Stimulated activated CD8-positive, alpha-beta memory T cell treated with anti-CD3 and anti-CD28 coated beads, Interleukin-7, amount 100 ng/mL, for 24 hours (primary cell): ENCODE results near the gene AARSD1.
"Not testable (repeated sequence)": the region's sequence is repeated elsewhere in the genome, so short reads cannot be mapped to it uniquely, and the experiment has no call there.

ENCODE experiments used
- DNase-seq: peaks from one replicate; pipeline ENCODE4 v3.0.0-alpha.2; 2020; ENCODE audit warnings: low read depth

AARSD1 gene

DNA sequence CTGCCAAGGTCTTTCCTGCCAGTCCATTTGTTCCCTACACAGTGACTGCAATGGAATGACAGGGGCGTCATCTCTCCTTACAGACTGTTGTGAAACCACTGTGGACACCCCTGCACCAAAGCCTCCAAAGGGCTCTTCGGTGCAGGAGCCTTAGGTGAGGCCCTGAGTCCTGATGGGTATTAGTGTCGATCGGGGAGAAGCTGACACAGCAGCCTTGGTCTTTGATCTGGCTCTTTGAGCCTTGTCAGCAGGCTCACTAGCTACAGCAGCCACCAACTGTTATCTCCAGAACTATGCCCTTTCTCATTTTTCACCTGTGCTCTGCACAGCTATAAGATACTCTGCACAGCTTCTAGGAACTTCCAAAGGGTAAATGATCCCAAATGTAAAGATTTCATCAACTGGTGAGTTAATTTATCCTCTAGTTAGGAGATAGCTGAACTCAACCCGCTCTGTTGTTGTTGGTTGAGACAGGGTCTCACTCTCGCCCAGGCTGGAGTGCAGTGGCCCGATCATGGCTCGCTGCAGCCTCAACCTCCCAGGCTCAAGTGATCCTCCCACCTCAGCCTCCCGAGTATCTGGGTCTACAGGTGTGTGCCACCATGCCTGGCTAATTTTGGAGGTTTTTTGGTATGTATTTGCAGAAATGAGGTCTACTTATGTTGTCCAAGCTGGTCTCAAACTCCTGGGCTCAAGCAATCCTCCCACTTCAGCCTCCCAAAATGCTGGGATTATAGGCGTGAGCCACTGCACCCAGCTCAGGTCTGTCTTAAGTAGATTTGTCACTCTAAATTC is 44.0 kb downstream of the AARSD1 start:
- no peak for DNase-seq

DNA sequence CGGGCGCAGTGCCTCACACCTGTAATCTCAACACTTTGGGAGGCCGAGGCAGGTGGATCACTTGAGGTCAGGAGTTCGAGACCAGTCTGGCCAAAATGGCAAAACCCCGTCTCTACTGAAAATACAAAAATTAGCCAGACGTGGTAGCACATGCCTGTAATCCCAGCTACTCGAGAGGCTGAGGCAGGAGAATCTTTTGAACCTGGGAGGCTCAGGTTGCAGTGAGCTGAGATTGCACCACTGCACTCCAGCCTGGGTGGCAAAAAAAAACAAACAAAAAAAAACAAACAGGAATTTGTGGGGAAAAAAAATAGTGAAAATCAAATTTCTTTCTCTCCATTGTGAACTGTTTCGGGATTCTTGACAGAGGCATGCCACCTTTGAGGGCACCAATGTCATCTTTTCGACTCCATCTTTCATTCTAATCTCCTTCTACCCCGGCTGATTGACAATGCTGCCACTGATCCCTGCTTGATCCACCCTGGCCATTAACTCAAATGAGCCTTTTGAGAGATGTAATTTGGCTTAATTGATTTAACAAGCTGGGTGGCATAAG is 44.7 kb downstream of the AARSD1 start:
- not testable (repeated sequence) for DNase-seq

DNA sequence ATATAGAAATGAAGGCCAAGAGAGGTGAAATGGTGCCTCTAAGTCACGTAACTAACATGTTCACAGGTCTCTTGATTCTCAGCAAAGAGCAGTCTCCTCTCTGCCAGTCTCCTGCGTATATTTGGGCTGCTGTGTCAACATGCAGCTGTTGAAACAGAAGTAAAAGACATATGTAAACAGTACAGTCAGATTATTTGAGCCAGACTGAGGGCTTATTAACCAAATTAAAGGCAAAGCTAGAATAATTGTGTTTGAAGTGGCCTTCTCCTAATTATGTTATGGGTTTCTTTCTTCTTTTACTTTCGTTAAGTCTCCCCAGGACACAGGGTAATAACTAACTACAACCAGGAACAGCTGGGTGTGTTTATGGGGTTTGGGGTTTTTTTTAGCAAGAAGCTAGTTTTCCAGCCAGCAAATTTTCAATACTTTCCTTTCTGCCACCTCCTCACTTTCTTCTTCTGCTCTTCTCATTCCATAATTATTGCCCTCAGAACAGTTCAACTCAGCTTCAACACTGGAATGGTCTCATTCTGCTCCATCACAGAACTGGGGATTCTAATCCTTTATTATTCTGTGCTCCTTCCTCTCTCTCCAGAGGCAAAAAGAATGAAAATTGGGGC is 45.2 kb downstream of the AARSD1 start:
- DNase-seq: no peak

DNA sequence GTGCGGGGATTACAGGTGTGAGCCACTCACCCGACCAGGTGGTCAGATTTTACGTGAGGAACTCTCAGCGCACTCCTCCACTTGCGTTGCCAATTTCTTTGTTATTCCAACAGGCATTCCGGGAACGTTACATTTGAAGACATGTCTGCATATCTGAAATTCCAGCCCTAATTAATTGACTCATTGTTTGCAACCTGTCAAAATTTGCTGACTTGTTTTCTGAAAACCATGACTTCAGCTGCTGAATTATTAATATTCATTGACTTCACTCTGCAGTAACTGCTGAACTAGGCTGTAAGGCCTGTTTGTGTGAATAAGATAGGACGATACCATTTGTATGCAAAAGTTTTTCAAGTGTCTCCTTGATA is 47.0 kb downstream of the AARSD1 start:
- DNase-seq: no peak

DNA sequence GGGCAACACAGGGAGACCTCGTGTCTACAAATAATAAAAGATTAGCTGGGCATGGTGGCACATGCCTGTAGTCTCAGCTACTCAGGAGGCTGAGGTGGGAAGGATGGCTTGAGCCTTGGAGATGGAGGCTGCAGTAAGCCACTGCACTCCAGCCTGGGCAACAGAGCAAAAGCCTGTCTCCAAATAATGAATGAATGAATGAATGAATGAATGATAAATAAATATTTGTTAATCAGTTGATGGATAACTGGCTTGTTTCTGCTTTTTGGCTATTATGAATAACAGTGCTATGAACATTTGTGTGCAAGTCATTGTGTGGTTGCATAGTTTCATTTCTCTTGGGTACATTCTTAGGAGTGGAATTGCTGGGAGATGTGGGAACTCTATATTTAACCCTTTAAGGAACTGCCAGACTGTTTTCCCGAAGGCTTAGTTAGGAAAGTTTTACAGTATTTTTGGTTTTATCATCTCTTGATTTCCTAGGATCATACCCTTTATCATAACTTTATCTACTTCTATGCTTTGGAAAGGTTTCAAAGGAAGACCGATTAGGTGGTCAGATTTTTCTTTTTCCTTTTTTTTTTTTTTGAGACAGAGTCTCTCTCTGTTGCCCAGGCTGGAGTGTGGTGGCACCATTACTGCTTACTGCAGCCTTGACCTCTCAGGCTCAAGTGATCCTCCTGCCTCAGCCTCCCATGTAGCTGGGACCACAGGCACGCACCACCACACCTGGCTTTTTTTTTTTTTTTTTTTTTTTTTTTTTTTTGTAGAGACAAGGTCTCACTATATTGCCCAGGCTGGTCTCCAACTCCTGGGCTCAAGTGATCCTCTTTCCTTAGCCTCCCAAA is 47.6 kb downstream of the AARSD1 start:
- not testable (repeated sequence) for DNase-seq

DNA sequence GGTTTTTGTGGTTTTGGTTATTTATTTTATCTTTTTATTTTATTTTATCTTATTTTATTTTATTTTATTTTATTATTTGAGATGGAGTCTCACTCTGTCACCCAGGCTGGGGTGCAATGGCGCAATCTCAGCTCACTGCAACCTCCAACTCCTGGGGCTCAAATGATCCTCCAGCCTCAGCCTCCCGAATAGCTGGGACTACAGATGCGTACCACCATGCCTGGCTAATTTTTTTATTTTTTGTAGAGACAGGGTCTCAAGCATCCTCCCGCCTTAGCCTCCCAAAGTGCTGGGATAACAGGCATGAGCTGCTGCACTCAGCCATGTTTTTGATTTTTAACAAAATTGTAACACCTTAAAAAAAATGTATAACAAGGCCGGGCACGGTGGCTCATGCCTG is 49.0 kb downstream of the AARSD1 start:
- DNase-seq: not testable (repeated sequence)

DNA sequence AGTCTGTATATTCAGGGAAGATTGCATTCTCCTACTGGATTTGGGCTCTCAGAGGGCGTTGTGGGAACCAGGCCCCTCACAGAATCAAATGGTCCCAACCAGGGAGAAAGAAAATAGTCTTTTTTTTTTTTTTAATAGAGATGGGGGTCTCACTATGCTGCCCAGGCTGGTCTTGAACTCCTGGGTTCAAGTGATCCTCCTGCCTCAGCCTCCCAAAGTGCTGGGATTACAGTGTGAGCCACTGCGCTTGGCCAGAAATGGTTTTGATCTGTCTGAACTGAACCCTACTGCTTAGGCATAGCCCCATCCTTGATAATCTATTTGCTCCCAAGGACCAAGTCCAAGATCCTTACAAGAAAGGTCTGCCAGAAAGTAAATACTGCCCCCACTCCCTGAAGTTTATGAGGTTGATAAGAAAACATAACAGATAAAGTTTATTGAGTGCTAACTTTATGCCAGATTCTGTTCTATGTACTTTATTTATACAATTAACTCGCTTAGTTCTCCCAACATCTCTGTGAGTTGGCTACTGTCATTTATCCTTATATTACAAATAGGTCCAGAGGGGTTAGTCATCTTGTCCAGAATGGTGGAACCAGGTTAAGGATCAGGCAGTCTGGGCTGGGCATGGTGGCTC is 50.2 kb downstream of the AARSD1 start:
- DNase-seq: no peak

DNA sequence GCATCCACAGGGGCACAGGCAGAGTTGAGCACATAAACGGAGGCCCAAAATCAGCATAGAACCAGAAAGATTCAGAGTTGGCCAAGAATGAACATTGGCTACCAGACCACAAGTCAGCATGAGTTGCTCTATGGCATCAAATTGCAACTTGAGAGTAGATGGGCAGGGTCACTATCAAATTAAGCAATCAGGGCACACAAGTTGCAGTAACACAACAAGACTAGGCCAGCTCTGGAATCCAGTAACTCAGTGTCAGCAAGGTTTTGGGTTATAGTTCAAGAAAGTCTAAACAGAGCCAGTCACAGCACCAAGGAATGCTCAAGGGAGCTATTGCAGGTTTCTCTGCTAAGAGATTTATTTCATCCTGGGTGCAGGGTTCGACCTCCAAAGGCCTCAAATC is 50.7 kb downstream of the AARSD1 start:
- no peak for DNase-seq

DNA sequence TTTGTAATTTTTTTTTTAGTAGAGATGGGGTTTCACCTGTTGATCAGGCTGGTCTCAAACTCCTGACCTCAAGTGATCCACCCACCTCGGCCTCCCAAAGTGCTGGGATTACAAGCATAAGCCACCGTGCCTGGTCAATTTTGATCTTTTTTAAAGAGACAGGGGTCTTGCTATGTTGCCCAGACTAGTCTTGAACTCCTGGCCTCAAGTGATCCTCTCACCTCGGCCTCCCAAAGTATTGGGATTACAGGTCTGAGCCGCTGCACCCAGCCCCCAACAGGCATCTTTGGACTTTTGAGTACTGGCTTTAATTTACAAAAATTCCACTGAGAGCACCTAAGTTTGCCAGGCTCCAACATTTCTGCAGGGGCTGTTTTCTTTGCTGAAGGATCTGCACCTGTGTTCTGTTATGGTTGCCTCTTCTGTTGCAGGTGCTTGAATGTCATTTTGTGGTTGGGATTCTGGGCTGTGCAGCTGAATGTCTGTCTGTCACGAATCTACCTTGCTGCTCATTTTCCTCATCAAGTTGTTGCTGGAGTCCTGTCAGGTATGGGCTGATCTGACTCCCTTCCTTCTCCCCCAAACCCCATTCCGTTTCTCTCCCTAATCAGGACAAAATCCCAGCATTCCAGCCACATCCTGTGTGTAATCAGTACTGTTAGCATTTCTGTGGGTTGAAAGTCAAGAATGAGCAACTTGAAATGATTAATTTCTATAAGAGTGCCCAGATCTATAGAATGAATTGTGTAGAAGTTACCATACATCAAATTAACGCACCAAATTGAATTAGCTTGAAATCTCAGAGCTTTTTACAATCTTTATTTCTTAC is 55.2 kb downstream of the AARSD1 start:
- no peak for DNase-seq

DNA sequence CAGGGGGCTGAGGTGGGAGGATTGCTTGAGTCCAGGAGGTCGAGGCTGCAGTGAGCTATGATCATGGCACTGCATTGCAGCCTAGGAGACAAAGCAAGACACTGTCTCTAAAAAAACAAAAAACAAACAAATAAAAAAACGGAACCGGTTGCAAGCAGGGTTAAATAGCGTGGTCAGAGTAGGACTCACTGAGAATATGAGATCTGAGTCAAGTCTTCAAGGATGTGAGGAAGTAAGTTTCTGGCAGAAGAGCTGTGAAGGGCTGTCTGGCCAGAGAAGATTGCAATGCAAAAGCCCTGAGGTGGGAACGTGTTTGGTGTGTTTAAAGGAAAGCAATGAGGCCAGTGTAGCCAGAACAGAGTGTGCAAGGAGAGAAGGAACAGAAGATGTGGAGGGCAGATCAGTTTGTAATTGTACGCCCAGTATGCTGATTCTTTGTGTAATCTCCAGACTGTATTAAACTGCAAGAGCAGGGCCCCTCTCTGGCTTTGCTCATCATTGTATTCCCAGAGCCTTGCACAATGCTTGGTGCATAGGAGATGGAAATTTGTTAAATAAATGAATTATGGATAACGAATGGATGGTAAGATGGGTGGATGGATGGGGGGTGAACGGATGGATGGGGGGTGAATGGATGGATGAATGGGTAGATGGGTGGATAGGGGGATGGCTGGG is 57.3 kb downstream of the AARSD1 start:
- DNase-seq: no peak

DNA sequence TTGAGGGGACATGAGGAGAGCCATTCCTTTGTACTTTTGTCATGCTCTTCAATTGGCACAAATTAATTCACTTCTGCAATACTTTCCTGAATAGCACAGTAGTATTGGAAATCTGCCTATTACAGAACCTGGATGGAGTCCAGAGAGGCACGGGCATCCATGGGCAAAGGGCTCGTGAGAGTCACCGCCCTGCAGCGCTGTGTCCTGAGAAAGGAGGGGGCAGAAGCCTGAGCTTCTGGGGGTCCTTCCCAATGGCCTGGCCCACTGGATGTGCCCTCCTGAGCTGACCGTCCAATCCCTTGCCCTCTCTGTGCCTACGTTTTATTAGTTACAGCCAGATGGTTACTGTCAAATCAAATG is 60.2 kb downstream of the AARSD1 start:
- no peak for DNase-seq

DNA sequence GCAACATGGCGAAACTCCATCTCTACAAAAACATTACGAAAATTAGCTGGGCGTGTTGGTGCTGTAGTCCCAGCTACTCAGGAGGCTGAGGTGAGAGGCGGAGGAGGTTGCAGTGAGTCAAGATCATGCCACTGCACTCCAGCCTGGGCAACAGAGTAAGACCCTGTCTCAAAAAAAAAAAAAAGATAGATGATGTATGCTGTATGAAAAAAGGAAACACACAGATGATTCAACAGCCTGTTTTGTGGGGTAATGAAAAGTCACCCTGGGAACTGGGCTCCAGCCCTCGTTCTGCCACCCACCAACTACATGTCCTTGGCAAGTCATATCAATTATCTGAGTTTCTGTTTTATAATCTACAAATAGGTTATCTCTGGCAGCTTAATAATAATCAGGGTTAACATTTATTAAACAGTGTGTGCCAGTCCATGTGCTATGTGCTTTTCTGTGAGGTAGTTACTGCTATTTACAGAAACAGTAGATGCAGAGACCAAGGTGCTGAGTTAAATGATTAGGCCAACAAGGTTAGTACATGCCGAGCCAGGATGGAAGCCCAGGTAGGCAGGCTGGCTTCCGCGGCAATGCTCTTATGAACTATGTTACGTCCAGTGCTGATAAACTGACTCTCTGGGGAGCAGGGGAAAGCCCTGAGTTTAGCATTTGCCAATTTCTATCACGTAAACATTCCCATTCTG is 62.6 kb downstream of the AARSD1 start:
- no peak for DNase-seq
